CD1c-positive myeloid dendritic cell (primary cell): ENCODE measurements around the gene ARTN.

ENCODE experiments used
- DNase-seq: peaks from one replicate; pipeline ENCODE4 v3.0.0-alpha.2; 2016; ENCODE audit errors: extremely low spot score

Gene ARTN

GRCh38 chr1:43925846-43926245 lies 7.8 kb upstream of the ARTN start:
- no peak for DNase-seq

- no peak for DNase-seq
Observed at GRCh38 chr1:43930168-43930948, 3.2 kb upstream of the ARTN start.

GRCh38 chr1:43930949-43931275 lies 2.7 kb upstream of the ARTN start:
- no peak for DNase-seq

- no peak for DNase-seq
Observed at GRCh38 chr1:43931711-43932660, 1.6 kb upstream of the ARTN start.

GRCh38 chr1:43932786-43933385 lies 715 bp upstream of the ARTN start:
- no peak for DNase-seq

- peak; percentile 64 for DNase-seq
Observed at GRCh38 chr1:43934101-43934985, 742 bp downstream of the ARTN start.

- no peak for DNase-seq
Observed at GRCh38 chr1:43934986-43935324, 1.4 kb downstream of the ARTN start.

GRCh38 chr1:43935711-43936427 lies 2.3 kb downstream of the ARTN start:
- DNase-seq: no peak

- DNase-seq: peak; percentile 72
Observed at GRCh38 chr1:43936431-43937151, 3.0 kb downstream of the ARTN start.

GRCh38 chr1:43937179-43937865 lies 3.7 kb downstream of the ARTN start:
- DNase-seq: no peak

GRCh38 chr1:43938383-43938782 lies 4.8 kb downstream of the ARTN start:
- DNase-seq: no peak

- no peak for DNase-seq
Observed at GRCh38 chr1:43938892-43939587, 5.4 kb downstream of the ARTN start.

GRCh38 chr1:43942411-43942810 lies 8.8 kb downstream of the ARTN start:
- DNase-seq: no peak

- no peak for DNase-seq
Observed at GRCh38 chr1:43944860-43945259, 11.3 kb downstream of the ARTN start.

- DNase-seq: no peak
Observed at GRCh38 chr1:43945674-43946235, 12.2 kb downstream of the ARTN start.

- peak; percentile 98 for DNase-seq
Observed at GRCh38 chr1:43946236-43947060, 12.8 kb downstream of the ARTN start, which contains the start of gene IPO13. Gene IPO13, plus strand, starts transcription at chr1:43946950. Its CDS starts 651 bp downstream, at chr1:43947601.

- no peak for DNase-seq
Observed at GRCh38 chr1:43947061-43947873, 13.7 kb downstream of the ARTN start.
